ENCODE measurements around the gene ADAM19. TPM values are rescaled to one million over a fixed set of nuclear protein-coding genes. Genes with fewer than 3 reads are reported as not detected.

Gene ADAM19
- total RNA-seq, 1 donor = 11.2 TPM

GRCh38 chr5:157492886-157493285 lies 82.7 kb downstream of the ADAM19 start:
- H3K4me3 ChIP-seq (ENCODE audit: low read depth, low read length) = no peak overlapping the region
- TF ChIP-seq, protein P1, sequence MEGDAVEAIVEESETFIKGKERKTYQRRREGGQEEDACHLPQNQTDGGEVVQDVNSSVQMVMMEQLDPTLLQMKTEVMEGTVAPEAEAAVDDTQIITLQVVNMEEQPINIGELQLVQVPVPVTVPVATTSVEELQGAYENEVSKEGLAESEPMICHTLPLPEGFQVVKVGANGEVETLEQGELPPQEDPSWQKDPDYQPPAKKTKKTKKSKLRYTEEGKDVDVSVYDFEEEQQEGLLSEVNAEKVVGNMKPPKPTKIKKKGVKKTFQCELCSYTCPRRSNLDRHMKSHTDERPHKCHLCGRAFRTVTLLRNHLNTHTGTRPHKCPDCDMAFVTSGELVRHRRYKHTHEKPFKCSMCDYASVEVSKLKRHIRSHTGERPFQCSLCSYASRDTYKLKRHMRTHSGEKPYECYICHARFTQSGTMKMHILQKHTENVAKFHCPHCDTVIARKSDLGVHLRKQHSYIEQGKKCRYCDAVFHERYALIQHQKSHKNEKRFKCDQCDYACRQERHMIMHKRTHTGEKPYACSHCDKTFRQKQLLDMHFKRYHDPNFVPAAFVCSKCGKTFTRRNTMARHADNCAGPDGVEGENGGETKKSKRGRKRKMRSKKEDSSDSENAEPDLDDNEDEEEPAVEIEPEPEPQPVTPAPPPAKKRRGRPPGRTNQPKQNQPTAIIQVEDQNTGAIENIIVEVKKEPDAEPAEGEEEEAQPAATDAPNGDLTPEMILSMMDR (IDR thresholded peaks at IDR 0.05; ENCODE audit: insufficient read depth, low read length) = no peak
- no peak for DNase-seq (ENCODE audit: low read depth)

- no peak overlapping the region for H3K4me3 ChIP-seq (ENCODE audit: low read depth, low read length)
- TF ChIP-seq, protein P1 (IDR thresholded peaks at IDR 0.05; ENCODE audit: insufficient read depth, low read length) = no peak
- no peak for DNase-seq (ENCODE audit: low read depth)
These were observed 84.0 kb downstream of the ADAM19 start for GRCh38 chr5:157491471-157491995.

- H3K4me3 ChIP-seq (ENCODE audit: low read depth, low read length) = no peak overlapping the region
- TF ChIP-seq, protein P1 (IDR thresholded peaks at IDR 0.05; ENCODE audit: insufficient read depth, low read length) = no peak
- no peak for DNase-seq (ENCODE audit: low read depth)
These were observed 88.2 kb downstream of the ADAM19 start for GRCh38 chr5:157487358-157487757.

- no peak for DNase-seq (ENCODE audit: low read depth)
- TF ChIP-seq, protein P1 (IDR thresholded peaks at IDR 0.05; ENCODE audit: insufficient read depth, low read length) = no peak
- no peak overlapping the region for H3K4me3 ChIP-seq (ENCODE audit: low read depth, low read length)
These were observed 88.7 kb downstream of the ADAM19 start for GRCh38 chr5:157486861-157487260.

- H3K4me3 ChIP-seq (ENCODE audit: low read depth, low read length) = no peak overlapping the region
- TF ChIP-seq, protein P1 (IDR thresholded peaks at IDR 0.05; ENCODE audit: insufficient read depth, low read length) = no peak
- no peak for DNase-seq (ENCODE audit: low read depth)
These were observed 89.3 kb downstream of the ADAM19 start for GRCh38 chr5:157486221-157486681.

DNA sequence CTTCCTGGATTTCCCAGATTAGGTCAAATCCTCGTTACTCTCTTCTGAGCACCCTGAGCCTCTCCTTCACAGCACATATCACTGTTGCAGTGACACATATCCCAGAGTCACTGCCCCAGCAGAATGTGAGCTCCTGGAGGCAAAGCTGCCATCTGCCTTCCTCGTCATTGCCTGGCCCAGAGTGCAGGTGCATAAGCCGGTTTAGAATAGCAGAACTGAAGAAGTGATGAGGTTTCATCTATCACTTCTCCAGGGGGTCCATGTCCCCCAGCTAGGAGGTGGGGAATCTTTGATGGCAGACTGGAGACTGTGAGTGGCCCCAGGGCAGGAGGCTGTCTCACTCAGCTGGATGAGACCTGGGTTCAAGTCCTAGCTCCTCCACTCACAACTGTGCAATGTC lies 89.8 kb downstream of the ADAM19 start:
- DNase-seq (ENCODE audit: low read depth) = no peak
- TF ChIP-seq, protein P1 (IDR thresholded peaks at IDR 0.05; ENCODE audit: insufficient read depth, low read length) = no peak
- H3K4me3 ChIP-seq (ENCODE audit: low read depth, low read length) = no peak overlapping the region

DNA sequence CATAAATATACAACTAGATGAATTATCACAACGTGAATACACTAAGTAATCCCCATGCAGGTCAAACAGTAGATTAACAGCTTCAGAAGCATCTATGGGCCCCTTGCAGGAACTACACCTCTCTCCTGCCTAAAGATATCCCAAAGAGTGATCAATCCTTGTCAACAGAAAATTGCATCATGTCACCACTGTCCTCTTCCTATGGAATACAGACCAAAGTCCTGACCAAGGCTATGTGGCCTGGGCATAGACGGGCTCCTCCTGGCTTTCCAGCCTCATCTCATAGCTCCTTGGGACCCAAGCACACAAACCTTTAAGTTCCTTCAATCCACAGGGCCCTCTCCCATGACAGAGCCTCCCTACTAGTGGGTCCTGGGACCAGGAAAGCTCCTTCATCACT lies 90.2 kb downstream of the ADAM19 start:
- TF ChIP-seq, protein P1 (IDR thresholded peaks at IDR 0.05; ENCODE audit: insufficient read depth, low read length) = no peak
- no peak overlapping the region for H3K4me3 ChIP-seq (ENCODE audit: low read depth, low read length)

More for the DNA sequence above, 90.2 kb downstream of the ADAM19 start:
- DNase-seq (ENCODE audit: low read depth) = no peak
